Subcutaneous adipose tissue (tissue), 4 donors: ENCODE measurements around the gene HADHA. TPM values are rescaled to one million over a fixed set of nuclear protein-coding genes. Genes with fewer than 3 reads are reported as not detected.

Experiments
- CTCF ChIP-seq: fragments of 450-650 bp; IDR thresholded peaks from one replicate; pipeline ENCODE4 v1.5.1; 2016; ENCODE audit warnings: low read depth, mild to moderate bottlenecking, control low read depth, antibody characterized with exemption, moderate library complexity
- total RNA-seq, 4 donors: library from RNA; depleted of rRNA; stranded (reverse); fragments of >200 nt; gene quantifications; one replicate each; pipeline ENCODE4 v1.1.0, GENCODE V29; 2016

The HADHA gene
- total RNA-seq, 4 donors from 2014 or later: 162 to 196 (median 189) TPM

GRCh38 chr2:26241928-26242436 is 2.5 kb downstream of the HADHA start:
- TF ChIP-seq CTCF: no peak

DNA sequence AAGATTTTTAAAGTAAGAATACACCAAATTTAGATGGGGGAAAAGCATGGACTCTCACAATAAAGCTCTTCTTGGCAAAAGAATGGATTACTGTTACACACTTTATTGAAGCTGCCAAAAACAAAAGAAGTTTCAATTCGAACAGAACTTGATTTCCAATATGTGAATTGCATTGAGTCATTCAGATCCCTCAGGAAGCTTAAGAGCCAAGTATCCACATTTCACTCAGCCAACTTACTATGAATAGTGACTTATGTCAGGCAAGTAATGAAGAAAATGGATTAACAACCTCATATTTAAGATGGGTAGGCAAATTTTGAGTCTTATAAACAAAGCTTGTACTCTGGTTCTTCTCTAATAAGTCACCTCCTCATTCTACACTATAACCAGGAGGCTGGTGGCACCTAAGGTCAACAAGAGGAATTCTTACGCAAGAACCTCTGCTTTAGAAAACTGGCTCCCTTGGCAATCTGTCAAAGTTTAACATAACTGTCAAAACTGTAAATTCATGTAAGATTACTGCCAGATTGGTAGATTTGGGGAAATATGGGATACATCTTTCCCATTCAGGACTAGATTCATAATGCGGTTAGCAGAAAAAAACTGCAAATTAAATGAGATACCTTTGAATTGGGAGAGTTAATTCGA is 6.0 kb downstream of the HADHA start:
- no peak for TF ChIP-seq CTCF

DNA sequence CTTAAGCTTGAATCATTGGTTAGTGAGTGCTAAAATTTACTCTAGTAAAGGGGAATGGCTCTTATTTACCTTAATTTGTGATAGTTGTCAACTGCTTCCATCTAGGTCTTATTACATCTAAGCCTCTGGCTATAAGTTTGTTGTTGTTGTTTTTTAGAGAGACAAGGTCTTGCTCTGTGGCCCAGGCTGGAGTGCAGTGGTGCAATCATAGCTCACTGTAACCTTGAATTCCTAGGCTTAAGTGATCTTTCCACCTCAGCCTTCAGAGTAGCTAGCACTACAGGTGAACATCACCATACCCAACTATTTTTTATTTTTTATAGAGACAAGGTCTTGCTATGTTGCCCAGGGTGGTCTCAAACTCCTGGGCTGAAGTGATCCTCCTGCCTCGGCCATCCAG is 6.6 kb downstream of the HADHA start:
- TF ChIP-seq CTCF: no peak

DNA sequence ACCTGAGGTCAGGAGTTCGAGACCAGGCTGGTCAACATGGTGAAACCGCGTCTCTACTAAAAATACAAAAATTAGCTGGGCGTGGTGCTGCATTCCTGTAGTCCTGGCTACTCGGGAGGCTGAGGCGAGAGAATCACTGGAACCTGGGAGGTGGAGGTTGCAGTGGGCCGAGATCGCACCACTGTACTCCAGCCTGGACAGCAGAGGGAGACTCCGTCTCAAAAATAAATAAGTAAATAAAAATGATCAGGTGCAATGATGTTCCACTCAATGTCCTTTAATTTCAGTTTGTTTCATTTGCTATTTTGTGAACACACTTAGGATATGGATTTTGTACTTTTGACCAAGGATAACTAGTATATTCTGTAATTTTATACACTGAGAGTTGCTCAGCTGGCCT is 9.3 kb downstream of the HADHA start:
- no peak for TF ChIP-seq CTCF

DNA sequence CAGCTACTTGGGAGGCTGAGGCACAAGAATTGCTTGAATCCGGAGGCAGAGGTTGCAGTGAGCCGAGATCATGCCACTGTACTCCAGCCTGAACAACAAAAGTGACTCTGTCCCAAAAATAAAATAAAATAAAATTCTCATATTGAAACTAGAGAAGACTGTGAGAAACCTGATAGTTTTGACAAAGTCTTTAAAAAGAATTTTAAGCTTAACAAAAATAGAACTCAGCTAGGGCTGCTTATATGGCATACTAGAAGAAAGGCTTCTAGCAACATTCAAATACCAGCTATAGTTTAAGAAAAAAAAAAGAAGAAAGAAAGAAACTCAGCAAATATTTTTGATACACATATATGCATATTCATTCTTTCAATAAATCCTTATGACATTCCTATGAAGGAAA is 13.6 kb downstream of the HADHA start:
- no peak for TF ChIP-seq CTCF

- no peak for TF ChIP-seq CTCF
Measured at GRCh38 chr2:26229595-26229994, 14.8 kb downstream of the HADHA start.

- TF ChIP-seq CTCF: no peak
Measured at GRCh38 chr2:26224095-26224494, 20.3 kb downstream of the HADHA start.
